ENCODE results near the gene GALM.

GRCh38 chr2:38750011-38750890 is 84.3 kb downstream of the GALM start:
- TF ChIP-seq CTCF (conservative IDR thresholded peaks at IDR 0.05 in 1 of 2, IDR thresholded peaks at IDR 0.05 in 1 of 2; ENCODE audit: low read depth in 1 of 2, low read length in 2 of 2) (no peak), EZH2 (IDR thresholded peaks at IDR 0.05; ENCODE audit: low read length, missing control alignments) (no peak)
